Measurements from ENCODE around the gene PIK3C2B. TPM values are rescaled to one million over a fixed set of nuclear protein-coding genes. Genes with fewer than 3 reads are reported as not detected.

PIK3C2B gene
- total RNA-seq, 1 experiment from 2014 or later = 17.4 TPM

DNA sequence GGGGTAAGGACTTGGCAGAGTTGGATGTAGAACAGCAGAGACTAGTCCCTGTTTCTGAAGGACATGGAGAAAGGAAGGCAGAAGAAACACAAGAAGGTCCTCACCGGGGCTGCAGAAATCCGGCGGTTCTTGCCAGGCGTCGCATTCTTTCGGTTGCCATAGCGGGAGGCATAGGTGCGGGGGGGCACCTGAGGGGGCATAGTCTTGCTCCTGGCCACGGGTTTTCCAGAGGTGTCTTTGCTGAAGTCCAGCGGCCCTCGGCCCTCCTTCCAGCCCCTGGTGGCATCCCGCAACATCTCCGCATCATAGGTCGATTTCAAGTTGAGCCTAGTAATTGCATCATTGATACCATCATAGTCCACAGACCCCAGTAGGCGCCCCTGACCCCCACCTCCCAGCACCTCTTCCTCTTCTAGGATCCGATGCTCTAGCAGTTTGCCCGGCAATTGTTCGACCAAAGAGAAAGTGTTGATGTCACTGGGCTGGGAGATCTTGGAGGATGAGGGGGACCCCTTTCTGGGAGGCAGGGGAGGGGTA is 25.8 kb downstream of the PIK3C2B start:
- no TSS peak for BruUV-seq (replicated peaks)
- H3K9ac ChIP-seq (ENCODE audit: low read length) = no peak overlapping the region
- POLR2A ChIA-PET = no interaction called here
- no peaks in the 10 kb centered on the region for H3K79me2 ChIP-seq (ENCODE audit: insufficient read depth, low read length)
- H3K9me2 ChIP-seq (ENCODE audit: insufficient read depth) = no peaks in the 10 kb centered on the region
- no peaks in the 10 kb centered on the region for H3K4me1 ChIP-seq (ENCODE audit: control insufficient read depth in 1 of 2, insufficient read depth in 2 of 2, low read length in 2 of 2)
- H3K27me3 ChIP-seq (ENCODE audit: insufficient read depth, low read length) = no peaks in the 10 kb centered on the region
- no peak overlapping the region for H3K27ac ChIP-seq (ENCODE audit: low read depth, low read length)
- no peak overlapping the region for H2AFZ ChIP-seq (ENCODE audit: low read depth, low read length, poor library complexity, severe bottlenecking)
- H3K4me3 ChIP-seq (replicated peaks in 1 of 2; ENCODE audit: low read depth in 1 of 2, low read length in 2 of 2) = no peak overlapping the region
- ATAC-seq (no peak), DNase-seq (ENCODE audit: low read depth, low spot score) (no peak)
- intact Hi-C loops (cut with micrococcal nuclease) = no loop called here
- CTCF ChIA-PET = no interaction called here
- H3K9me3 ChIP-seq (ENCODE audit: control insufficient read depth in 1 of 2, insufficient read depth in 1 of 2, low read depth in 1 of 2, low read length in 2 of 2) = no peaks in the 10 kb centered on the region
- no peaks in the 10 kb centered on the region for H4K20me1 ChIP-seq (ENCODE audit: insufficient read depth)
- RAD21 ChIA-PET (ENCODE audit: low non-redundant PET in 1 of 2, low total read pairs in 2 of 2, uncharacterized antibody in 2 of 2, unreplicated experiment in 2 of 2) = no interaction called here
- H3K36me3 ChIP-seq (ENCODE audit: control insufficient read depth in 1 of 2, insufficient read depth in 2 of 2, low read length in 2 of 2) = 0 out of 4 replicates have a peak, but pooled peaks cover 0 to 2% of the 10 kb centered on the region in 2 experiments
- H3K4me2 ChIP-seq (ENCODE audit: low read length) = no peak overlapping the region
- TF ChIP-seq, protein P1, sequence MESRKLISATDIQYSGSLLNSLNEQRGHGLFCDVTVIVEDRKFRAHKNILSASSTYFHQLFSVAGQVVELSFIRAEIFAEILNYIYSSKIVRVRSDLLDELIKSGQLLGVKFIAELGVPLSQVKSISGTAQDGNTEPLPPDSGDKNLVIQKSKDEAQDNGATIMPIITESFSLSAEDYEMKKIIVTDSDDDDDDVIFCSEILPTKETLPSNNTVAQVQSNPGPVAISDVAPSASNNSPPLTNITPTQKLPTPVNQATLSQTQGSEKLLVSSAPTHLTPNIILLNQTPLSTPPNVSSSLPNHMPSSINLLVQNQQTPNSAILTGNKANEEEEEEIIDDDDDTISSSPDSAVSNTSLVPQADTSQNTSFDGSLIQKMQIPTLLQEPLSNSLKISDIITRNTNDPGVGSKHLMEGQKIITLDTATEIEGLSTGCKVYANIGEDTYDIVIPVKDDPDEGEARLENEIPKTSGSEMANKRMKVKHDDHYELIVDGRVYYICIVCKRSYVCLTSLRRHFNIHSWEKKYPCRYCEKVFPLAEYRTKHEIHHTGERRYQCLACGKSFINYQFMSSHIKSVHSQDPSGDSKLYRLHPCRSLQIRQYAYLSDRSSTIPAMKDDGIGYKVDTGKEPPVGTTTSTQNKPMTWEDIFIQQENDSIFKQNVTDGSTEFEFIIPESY (IDR thresholded peaks at IDR 0.05; ENCODE audit: extremely low read depth, insufficient replicate concordance, low read length) = no peak
- TF ChIP-seq CEBPB (IDR thresholded peaks at IDR 0.05; ENCODE audit: low read depth) (no peak), TCF7L2 (IDR thresholded peaks at IDR 0.05; ENCODE audit: borderline replicate concordance, extremely low read depth, insufficient read depth, insufficient read length) (no peak), JUND (IDR thresholded peaks at IDR 0.05) (no peak), EGR1 (IDR thresholded peaks at IDR 0.05; ENCODE audit: low read depth) (no peak), POLR2A (IDR thresholded peaks at IDR 0.05; ENCODE audit: borderline replicate concordance, extremely low read depth, insufficient read depth, insufficient read length) (no peak), SRF (IDR thresholded peaks at IDR 0.05; ENCODE audit: low read depth) (no peak), ZNF274 (IDR thresholded peaks at IDR 0.05; ENCODE audit: low read depth, low read length) (no peak), RAD21 (IDR thresholded peaks at IDR 0.05; ENCODE audit: low read depth) (no peak), POLR2AphosphoS5 (IDR thresholded peaks at IDR 0.05; ENCODE audit: low read depth, low read length) (no peak), SP1 (IDR thresholded peaks at IDR 0.05; ENCODE audit: low read depth) (no peak), SIN3A (IDR thresholded peaks at IDR 0.05; ENCODE audit: low read depth) (no peak), ZFX (IDR thresholded peaks at IDR 0.05) (no peak), ELF1 (IDR thresholded peaks at IDR 0.05; ENCODE audit: borderline replicate concordance, low read depth) (no peak), EZH2 (IDR thresholded peaks at IDR 0.05) (no peak), CBX3 (IDR thresholded peaks at IDR 0.05; ENCODE audit: low read depth) (no peak)
- TF ChIP-seq, protein P2, sequence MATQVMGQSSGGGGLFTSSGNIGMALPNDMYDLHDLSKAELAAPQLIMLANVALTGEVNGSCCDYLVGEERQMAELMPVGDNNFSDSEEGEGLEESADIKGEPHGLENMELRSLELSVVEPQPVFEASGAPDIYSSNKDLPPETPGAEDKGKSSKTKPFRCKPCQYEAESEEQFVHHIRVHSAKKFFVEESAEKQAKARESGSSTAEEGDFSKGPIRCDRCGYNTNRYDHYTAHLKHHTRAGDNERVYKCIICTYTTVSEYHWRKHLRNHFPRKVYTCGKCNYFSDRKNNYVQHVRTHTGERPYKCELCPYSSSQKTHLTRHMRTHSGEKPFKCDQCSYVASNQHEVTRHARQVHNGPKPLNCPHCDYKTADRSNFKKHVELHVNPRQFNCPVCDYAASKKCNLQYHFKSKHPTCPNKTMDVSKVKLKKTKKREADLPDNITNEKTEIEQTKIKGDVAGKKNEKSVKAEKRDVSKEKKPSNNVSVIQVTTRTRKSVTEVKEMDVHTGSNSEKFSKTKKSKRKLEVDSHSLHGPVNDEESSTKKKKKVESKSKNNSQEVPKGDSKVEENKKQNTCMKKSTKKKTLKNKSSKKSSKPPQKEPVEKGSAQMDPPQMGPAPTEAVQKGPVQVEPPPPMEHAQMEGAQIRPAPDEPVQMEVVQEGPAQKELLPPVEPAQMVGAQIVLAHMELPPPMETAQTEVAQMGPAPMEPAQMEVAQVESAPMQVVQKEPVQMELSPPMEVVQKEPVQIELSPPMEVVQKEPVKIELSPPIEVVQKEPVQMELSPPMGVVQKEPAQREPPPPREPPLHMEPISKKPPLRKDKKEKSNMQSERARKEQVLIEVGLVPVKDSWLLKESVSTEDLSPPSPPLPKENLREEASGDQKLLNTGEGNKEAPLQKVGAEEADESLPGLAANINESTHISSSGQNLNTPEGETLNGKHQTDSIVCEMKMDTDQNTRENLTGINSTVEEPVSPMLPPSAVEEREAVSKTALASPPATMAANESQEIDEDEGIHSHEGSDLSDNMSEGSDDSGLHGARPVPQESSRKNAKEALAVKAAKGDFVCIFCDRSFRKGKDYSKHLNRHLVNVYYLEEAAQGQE (IDR thresholded peaks at IDR 0.05; ENCODE audit: low read depth) = no peak
- TF ChIP-seq, protein P3, sequence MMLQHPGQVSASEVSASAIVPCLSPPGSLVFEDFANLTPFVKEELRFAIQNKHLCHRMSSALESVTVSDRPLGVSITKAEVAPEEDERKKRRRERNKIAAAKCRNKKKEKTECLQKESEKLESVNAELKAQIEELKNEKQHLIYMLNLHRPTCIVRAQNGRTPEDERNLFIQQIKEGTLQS (IDR thresholded peaks at IDR 0.05) = no peak
- TF ChIP-seq, protein P4, sequence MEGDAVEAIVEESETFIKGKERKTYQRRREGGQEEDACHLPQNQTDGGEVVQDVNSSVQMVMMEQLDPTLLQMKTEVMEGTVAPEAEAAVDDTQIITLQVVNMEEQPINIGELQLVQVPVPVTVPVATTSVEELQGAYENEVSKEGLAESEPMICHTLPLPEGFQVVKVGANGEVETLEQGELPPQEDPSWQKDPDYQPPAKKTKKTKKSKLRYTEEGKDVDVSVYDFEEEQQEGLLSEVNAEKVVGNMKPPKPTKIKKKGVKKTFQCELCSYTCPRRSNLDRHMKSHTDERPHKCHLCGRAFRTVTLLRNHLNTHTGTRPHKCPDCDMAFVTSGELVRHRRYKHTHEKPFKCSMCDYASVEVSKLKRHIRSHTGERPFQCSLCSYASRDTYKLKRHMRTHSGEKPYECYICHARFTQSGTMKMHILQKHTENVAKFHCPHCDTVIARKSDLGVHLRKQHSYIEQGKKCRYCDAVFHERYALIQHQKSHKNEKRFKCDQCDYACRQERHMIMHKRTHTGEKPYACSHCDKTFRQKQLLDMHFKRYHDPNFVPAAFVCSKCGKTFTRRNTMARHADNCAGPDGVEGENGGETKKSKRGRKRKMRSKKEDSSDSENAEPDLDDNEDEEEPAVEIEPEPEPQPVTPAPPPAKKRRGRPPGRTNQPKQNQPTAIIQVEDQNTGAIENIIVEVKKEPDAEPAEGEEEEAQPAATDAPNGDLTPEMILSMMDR (IDR thresholded peaks at IDR 0.05 in 2 of 3, conservative IDR thresholded peaks at IDR 0.05 in 1 of 3; ENCODE audit: borderline replicate concordance in 1 of 3, insufficient read depth in 1 of 3, low read depth in 2 of 3, low read length in 2 of 3) = no peak
